Head of caudate nucleus (tissue), 42 donors: Measurements from ENCODE around the gene MOV10L1.

Experiments used
- DNase-seq, 42 donors: peaks; one replicate each; pipeline versions ENCODE4 v3.0.0 to v3.0.0-alpha.2; 2020 to 2021; ENCODE audit warnings: mixed read lengths in 7 of 42
- intact Hi-C: fragments of 100-400 bp; cut with DNase I; formaldehyde crosslinking; loops from one replicate; pipeline ENCODE4 v1.15.0; 2022

Gene MOV10L1

DNA sequence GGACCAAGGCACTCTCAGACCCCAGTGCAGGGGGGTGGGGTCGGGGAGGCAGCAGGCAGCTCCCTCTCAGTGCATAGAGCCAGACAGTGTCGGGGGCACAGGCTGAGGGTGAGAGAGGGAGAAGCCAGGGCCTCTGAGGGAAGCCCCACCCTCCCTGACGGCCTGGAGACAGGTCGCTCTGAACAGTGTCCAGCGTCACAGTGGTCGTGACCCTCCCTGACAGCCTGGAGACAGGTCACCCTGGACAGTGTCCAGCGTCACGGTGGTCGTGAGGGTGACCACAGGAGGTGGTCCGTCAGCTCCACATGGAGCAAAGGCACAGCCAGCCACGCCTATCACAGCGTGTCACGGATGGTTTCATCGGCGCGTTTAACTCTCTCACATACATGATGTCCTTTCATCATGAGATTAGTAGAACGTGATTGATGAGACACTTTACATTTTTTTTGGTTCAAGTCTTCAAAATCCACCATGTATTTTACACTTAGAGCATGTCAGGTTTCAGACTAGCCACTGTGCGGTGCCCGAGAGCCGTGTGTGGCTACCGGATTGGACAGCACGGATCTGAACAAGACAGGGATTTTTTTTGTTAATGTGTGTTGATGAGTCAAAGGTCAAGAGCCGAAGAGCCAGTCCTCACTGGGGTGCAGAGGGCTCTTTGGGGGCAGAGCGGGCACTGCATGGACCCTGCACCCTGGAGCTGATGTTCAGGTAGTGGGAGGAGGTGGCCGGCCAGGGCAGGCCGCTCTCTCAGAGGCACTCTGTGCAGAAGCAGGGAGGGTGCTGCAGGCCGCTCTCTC, 56.8 kb downstream of the MOV10L1 start:
- intact Hi-C loops, result loop anchor here (2.0 kb wide), 1 partner anchor 62 kb away; no protein-coding TSS in a partner anchor
- DNase-seq, result peak in 41 of 42 donors; percentile 55 to 86 (median 73)

- intact Hi-C loops, result loop anchor here (2.0 kb wide), 1 partner anchor 61 kb away; no protein-coding TSS in a partner anchor
- peak in 1 of 42 donors; percentile 32 for DNase-seq
Measured at GRCh38 chr22:50147258-50148165, 57.7 kb downstream of the MOV10L1 start.

DNA sequence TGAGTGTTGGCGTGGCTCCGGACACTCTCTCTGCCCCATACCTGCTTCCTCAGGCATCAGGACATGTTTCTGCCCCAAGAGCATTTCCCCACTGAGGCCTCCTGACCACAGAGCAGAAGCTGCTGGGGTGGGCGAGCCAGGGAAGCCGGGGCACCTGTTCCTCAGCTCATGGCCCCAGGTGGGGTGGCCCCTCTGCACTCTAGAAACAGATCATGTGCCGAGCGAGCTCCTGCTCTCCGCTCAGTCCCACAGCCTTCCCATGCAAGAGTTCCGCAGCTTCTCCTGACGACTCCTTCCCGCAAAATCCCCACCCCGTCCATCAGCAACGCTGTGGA, 58.3 kb downstream of the MOV10L1 start:
- intact Hi-C loops, result no loop called here
- no peak for DNase-seq

DNA sequence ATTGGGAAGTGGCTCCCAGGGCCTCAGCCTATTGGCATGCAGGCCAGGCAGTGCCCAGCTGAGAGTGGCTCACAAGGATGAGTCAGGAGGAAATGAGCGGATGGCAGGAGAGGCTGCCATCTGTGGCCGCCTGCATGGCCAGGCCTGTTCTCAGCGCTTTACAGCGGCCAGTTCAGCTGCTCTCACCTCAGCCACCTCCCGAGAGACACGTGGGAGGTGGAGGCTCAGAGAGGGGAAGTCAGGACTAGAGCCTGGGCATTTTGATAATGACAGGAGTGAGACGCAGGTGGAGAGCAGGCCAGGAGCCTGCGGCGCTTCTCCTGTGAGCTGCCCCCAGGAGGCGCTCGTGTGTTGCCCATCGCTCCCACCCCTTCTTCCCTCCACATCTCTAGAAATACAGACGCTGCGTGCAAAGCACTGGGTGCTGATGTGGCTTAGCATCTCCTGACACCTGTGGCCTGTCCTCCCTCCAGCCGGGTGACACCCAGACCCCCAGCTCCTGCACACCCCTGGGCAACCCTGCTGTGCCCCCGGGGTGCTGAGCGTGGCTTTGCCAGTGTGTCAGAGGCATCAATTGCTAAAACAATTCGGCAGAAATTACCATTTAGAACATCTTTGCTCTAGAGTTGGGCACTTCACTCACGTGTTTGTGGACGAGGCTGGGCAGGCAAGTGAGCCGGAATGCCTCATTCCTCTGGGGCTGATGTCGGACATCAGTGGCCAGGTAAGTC, 59.4 kb downstream of the MOV10L1 start:
- intact Hi-C loops, result no loop called here
- DNase-seq, result peak in 9 of 42 donors; percentile 27 to 62 (median 35)

DNA sequence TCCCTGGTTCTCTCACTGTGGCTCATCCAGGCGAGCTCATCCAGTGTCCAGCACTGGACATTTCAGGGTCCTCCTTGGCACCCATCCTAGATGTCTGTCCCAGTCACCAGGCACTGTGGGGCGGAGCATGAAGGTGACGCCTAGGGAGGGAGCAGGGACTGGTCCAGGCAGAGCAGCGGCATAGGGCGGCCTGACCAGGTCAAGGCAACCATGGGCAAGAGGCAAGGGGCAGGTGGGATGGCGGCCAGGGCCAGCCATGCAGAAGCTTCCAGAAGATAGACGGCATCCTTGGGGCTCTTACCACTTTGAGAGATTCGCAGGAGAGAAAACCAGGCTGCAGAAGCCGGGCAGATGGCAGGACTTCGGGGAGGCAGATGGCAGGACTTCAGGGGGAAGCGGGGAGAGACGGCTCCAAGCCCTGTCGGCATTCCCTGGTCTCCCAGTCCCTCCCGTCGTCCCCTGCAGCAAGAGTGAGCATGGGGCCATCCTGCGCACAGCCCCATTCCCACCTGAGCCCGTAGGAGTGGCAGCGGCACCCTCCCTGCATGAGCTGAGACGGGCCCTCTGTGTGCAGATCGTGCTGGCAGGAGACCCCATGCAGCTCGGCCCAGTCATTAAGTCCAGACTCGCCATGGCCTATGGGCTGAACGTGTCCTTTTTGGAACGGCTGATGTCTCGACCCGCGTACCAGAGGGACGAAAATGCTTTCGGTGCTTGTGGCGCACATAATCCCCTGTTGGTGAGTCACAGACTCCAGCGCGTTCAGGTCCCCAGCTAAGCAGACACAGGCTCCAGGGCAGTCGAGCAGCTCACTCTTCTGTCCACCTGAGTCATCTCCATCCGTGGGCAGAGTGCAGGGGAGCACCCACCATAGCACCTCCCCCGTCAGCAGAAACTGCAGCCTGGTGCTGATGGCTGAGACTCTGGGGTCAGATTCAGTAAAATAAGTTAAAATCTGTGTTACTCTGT, 60.6 kb downstream of the MOV10L1 start:
- no peak for DNase-seq
- intact Hi-C loops, result no loop called here

DNA sequence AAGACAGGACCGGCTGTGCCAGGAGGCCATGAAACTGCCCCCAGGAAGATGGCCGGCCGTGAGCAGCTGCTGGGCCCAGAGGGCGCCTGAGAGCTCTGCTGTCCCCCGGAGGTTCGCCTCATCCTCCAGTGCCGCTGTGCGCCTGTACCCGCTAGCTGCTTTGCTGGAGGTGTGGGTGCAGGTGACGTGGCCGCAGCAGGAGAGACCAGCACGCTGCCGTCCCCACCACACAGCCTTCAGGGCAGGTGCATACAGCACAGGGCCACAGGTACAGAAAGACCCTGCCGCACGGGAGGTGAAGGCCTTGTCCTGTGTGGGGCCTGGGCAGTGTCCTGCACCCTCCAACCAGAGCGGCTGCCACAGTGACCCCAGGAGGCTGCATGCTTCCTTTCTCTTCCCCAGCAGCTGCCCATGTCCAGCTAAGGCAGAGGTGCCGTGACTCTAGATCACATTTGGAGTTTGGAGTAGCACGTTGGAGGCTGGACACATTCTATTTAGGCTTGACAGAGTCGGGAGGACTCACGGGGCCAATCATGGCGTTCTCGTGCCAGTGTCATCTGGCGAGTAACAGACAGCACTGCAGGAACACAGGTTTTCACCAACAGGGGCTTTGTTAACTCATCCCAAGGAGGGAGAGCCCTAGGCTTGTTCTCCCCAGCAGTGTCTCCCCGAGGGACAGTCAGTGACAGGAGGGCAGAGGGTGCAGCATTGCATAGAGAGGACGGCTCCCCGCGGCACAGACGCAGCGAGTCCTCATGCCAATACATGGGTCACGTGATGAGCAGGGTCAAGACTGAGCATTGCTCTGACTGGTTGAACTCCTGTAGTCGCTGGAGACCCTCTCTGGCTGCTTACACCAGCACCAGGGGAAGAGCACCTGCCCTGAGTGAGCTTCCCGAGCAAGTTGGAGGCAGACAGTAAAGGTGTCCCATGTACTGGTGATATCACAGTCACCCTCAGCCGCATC, 62.0 kb downstream of the MOV10L1 start:
- DNase-seq, result no peak
- intact Hi-C loops, result no loop called here

DNA sequence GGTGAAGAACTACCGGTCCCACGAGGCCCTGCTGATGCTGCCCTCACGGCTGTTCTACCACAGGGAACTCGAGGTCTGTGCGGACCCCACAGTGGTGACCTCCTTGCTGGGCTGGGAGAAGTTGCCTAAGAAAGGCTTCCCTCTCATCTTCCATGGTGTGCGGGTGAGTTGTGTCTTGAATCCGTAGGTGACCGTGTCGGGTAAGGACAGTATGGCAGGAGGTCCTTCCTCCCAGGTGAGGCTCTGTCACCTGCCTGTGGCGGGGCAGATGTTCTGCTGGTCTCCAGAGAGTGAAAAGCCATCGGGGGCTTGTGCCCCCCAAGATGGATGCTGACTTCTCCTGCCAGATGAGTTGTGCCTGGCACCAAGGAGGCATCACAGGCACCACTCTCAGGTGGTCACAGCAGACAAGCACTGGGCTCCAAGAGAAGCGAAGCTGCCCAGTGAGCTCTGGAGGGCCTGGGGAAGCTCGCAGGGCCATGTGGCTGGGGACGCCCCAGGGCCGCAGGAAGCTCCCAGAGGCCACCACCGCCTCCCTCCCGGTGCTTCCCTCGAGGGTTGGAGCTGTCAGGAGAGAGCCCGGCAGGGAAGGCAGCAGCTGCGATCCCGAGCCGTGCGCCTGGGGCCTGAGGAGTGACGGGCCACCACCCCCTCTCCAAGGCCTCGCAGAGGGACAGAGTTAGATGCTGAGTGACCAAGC, 63.4 kb downstream of the MOV10L1 start:
- DNase-seq, result no peak

GRCh38 chr22:50153756-50154140, 63.9 kb downstream of the MOV10L1 start:
- DNase-seq, result no peak
- intact Hi-C loops, result no loop called here

More for the DNA sequence above, 63.4 kb downstream of the MOV10L1 start:
- intact Hi-C loops, result no loop called here

DNA sequence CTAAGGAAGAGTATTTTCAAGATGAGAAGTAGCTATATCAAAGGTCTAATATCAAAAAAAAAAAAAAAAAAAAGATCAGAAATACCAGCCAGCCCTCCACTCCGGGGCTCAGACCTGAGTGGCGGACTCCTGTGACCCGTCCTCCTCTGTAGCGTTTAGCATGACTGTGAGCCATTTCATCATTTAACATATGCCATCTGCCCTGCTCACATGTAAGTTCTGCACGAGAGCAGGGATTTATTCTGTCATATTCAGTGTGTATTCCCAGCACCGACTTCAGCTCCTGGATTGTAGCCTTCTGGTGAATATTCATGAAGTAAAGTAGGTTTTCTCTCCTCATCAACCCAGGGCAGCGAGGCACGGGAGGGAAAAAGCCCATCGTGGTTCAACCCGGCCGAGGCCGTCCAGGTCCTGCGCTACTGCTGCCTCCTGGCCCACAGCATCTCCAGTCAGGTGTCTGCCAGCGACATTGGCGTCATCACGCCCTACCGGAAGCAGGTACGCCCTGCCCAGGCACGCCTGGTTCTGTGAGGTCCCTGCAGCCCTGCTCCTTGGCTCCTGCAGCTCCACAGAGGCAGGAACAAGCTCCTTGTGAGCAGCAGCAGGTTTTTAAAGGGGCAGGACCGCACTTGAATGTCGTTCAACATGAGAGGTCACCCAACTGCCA, 68.0 kb downstream of the MOV10L1 start:
- peak in 10 of 42 donors; percentile 21 to 64 (median 42) for DNase-seq
- intact Hi-C loops, result no loop called here

GRCh38 chr22:50160947-50161346, 71.1 kb downstream of the MOV10L1 start:
- DNase-seq, result no peak
- intact Hi-C loops, result no loop called here

DNA sequence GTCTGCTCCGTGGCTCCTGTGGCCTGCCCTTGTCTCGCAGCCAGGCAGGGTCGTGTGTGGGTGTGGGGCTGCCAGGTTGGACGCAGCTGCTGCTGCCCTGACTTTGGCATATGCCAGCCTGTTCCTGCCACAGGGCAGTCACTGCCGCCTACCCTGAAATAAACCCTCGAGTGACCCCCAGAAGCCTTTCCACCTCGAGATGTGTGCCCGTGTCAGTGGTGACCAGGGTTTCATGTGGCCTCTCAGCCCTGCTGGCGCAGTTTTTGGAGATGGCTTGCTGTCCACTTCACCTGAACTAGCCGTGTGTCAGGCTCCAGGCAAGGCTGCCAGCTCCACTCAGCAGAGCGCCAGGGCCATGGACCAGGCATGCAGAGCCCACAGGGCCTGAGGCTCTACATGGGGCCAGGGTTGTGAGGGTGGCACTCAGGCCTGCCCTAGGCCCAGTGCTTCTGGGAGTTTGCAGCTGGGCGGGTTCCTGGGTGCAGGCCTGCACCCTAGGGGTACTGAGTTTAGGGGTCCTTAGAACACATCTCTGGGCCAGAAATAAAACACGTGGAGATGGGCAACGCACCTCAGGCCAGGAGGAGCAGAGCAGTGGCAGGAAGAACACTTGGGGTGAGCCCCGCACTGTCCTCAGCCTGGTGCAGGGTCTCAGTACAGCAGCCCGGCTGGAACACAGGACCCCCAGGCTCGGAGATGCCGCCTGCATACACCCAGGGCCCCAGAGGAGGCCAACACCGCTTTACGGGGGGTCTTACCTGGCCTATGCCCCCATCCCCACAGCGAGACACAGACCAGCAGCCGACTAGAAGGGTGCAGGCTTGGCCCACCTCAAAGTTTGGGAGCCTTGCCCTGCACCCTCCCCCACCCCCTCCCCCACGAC, 71.9 kb downstream of the MOV10L1 start:
- peak in 1 of 42 donors; percentile 34 for DNase-seq
- intact Hi-C loops, result no loop called here

DNA sequence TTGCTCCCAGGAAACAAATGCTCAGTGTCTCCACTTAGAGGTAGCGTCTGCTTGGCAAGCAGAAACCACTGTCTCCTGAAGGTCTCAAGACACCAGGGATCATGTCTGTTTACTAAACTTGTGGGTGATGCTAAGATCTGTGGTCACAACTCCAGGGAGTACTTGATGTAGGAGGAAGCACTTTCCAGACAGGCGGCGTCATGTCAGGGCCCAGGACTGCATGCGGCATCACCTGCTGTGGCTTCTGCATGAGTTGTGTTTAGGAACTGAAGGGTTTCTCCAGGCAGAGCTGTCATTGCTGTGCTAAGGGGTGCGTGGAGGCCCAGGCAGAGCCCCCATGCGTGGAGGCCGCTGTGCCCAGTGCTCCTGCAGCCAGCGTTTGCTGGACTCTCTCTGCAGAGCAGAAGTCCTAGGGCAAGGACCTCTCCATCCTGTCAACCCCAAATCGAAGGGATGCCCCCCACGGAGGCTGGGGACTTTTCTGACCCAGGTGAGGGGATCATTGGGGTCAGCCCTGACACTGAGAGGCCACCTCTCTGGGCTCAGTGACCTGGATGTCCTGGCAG, 72.7 kb downstream of the MOV10L1 start:
- intact Hi-C loops, result no loop called here

DNA sequence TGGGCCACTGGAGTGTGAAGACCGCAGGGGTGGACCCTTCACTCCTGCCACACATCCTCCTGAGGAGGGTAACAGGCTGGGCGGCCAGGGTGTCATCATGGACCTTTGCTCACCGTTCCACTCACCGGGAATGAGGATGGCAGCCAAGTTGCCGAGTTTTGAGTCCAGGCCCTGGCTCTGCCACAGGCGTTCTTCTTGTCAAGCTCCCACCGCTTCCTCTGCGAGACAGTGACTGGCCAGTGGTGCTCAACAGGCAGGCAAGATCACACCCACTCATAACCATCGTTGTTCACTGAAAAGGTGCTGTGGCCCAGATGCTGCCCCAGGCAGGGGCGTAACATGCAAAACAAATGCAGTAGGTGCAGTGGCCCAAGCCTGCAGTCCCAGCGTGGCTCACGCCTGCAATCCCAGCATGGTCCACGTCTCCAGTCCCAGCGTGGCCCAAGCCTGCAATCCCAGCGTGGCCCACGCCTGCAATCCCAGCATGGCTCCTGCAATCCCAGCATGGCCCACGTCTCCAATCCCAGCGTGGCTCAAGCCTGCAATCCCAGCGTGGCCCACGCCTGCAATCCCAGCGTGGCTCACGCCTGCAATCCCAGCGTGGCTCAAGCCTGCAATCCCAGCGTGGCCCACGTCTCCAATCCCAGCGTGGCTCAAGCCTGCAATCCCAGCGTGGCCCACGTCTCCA, 75.8 kb downstream of the MOV10L1 start:
- DNase-seq, result no peak
- intact Hi-C loops, result no loop called here

More for the DNA sequence above, 72.7 kb downstream of the MOV10L1 start:
- DNase-seq, result no peak
